Glutamatergic neuron (in vitro differentiated cells): ENCODE data around the gene SRGN. TPM values are rescaled to one million over a fixed set of nuclear protein-coding genes. Genes with fewer than 3 reads are reported as not detected.
"Not testable (repeated sequence)": the region's sequence is repeated elsewhere in the genome, so short reads cannot be mapped to it uniquely, and the experiment has no call there.

Source experiments
- DNase-seq: peaks from one replicate; pipeline ENCODE4 v3.0.0; 2022
- H3K27ac Mint-ChIP-seq: one replicate; pipeline ENCODE4 v1.8.0; 2020; ENCODE audit warnings: mild to moderate bottlenecking, mixed read lengths, inconsistent platforms; ENCODE audit not compliant: unreplicated experiment
- H3K27me3 Mint-ChIP-seq: one replicate; pipeline ENCODE4 v1.8.0; 2020; ENCODE audit warnings: mild to moderate bottlenecking, moderate library complexity, mixed read lengths, inconsistent platforms; ENCODE audit not compliant: unreplicated experiment
- H3K36me3 Mint-ChIP-seq: one replicate; pipeline ENCODE4 v1.8.0; 2020; ENCODE audit warnings: mild to moderate bottlenecking, mixed read lengths, inconsistent platforms; ENCODE audit not compliant: unreplicated experiment
- H3K4me1 Mint-ChIP-seq: one replicate; pipeline ENCODE4 v1.8.0; 2020; ENCODE audit warnings: mild to moderate bottlenecking, low read depth, mixed read lengths, inconsistent platforms; ENCODE audit not compliant: unreplicated experiment
- H3K4me3 Mint-ChIP-seq: one replicate; pipeline ENCODE4 v1.8.0; 2020; ENCODE audit warnings: mild to moderate bottlenecking, mixed read lengths, inconsistent platforms; ENCODE audit not compliant: unreplicated experiment
- H3K9me3 Mint-ChIP-seq: one replicate; pipeline ENCODE4 v1.8.0; 2020; ENCODE audit warnings: mild to moderate bottlenecking, moderate library complexity, mixed read lengths, inconsistent platforms; ENCODE audit not compliant: unreplicated experiment
- CTCF ChIP-seq: fragments of 200-600 bp; sonication (generic); IDR thresholded peaks from one replicate; pipeline ENCODE4 v1.5.0; 2021; ENCODE audit not compliant: partially characterized antibody, unreplicated experiment
- long read RNA-seq: library from polyadenylated mRNA; unstranded; transcript quantifications from one replicate; pipeline ENCODE4 v2.0.0, GENCODE V29; 2020; ENCODE audit not compliant: unreplicated experiment
- total RNA-seq: library from RNA; stranded (reverse); fragmentation: NEBNext Ultra II Directional; extraction: Animal tissue kit (Norgen Biotek cat#: 25700); gene quantifications from one replicate; pipeline ENCODE4 v1.2.1, GENCODE V29; 2021; ENCODE audit not compliant: unreplicated experiment

The SRGN gene
- not detected for total RNA-seq
- long read RNA-seq, result 0 reads

GRCh38 chr10:69087590-69088470, at the start of gene SRGN:
Gene SRGN (plus strand): TSS chr10:69088103. CDS start chr10:69088158, 55 bp downstream.
- no peak within 1 kb of the TSS for H3K27ac Mint-ChIP-seq
- H3K4me1 Mint-ChIP-seq, result no peaks in the 10 kb centered on the region
- no peaks in the 10 kb centered on the region for H3K9me3 Mint-ChIP-seq
- H3K27me3 Mint-ChIP-seq, result peaks cover 1% of the 10 kb centered on the region
- H3K4me3 Mint-ChIP-seq, result no peak within 1 kb of the TSS
- no peak for DNase-seq
- H3K36me3 Mint-ChIP-seq, result no peaks in the 10 kb centered on the region
- TF ChIP-seq CTCF, result no peak

- not testable (repeated sequence) for DNase-seq, H3K4me3 Mint-ChIP-seq, H3K4me1 Mint-ChIP-seq
Observed at GRCh38 chr10:69040904-69041303, 47.0 kb upstream of the SRGN start.

GRCh38 chr10:69042417-69042816, 45.5 kb upstream of the SRGN start:
- Mint-ChIP-seq H3K27ac (no peak overlapping the region), H3K4me3 (no peak overlapping the region), H3K36me3 (no peaks in the 10 kb centered on the region), H3K9me3 (no peaks in the 10 kb centered on the region), H3K27me3 (no peaks in the 10 kb centered on the region), H3K4me1 (no peaks in the 10 kb centered on the region)
- no peak for TF ChIP-seq CTCF
- no peak for DNase-seq

More at GRCh38 chr10:69040904-69041303, 47.0 kb upstream of the SRGN start:
- not testable (repeated sequence) for H3K27me3 Mint-ChIP-seq, H3K27ac Mint-ChIP-seq, H3K9me3 Mint-ChIP-seq, H3K36me3 Mint-ChIP-seq

GRCh38 chr10:69042838-69043237, 45.1 kb upstream of the SRGN start:
- TF ChIP-seq CTCF, result no peak
- H3K27ac Mint-ChIP-seq, result no peak overlapping the region

GRCh38 chr10:69043931-69044531, 43.9 kb upstream of the SRGN start:
- H3K36me3 Mint-ChIP-seq, result no peaks in the 10 kb centered on the region
- no peak overlapping the region for H3K27ac Mint-ChIP-seq
- H3K27me3 Mint-ChIP-seq, result no peaks in the 10 kb centered on the region
- H3K4me3 Mint-ChIP-seq, result no peak overlapping the region
- TF ChIP-seq CTCF, result no peak
- no peaks in the 10 kb centered on the region for H3K4me1 Mint-ChIP-seq
- H3K9me3 Mint-ChIP-seq, result no peaks in the 10 kb centered on the region
- DNase-seq, result no peak

More at GRCh38 chr10:69042838-69043237, 45.1 kb upstream of the SRGN start:
- Mint-ChIP-seq H3K4me3 (no peak overlapping the region), H3K36me3 (no peaks in the 10 kb centered on the region), H3K4me1 (no peaks in the 10 kb centered on the region), H3K27me3 (no peaks in the 10 kb centered on the region), H3K9me3 (no peaks in the 10 kb centered on the region)
- DNase-seq, result no peak
